ENCODE results near the gene DR1. TPM values are rescaled to one million over a fixed set of nuclear protein-coding genes. Genes with fewer than 3 reads are reported as not detected.
A peak's percentile ranks its signal among the peaks of the same experiment; 100 is the strongest.

The DR1 gene
- polyA plus RNA-seq (ENCODE audit: insufficient read length), result 64.0 TPM

GRCh38 chr1:93345633-93346420 lies at the start of gene DR1:
Gene DR1 (plus strand): TSS chr1:93345907. CDS start chr1:93346646, 739 bp downstream.
- peak; percentile 94 for DNase-seq

GRCh38 chr1:93296555-93297154 lies 49.1 kb upstream of the DR1 start:
- no peak for DNase-seq

- no peak for DNase-seq
These were observed 44.6 kb upstream of the DR1 start for GRCh38 chr1:93301131-93301530.

GRCh38 chr1:93302078-93302477 lies 43.6 kb upstream of the DR1 start:
- DNase-seq, result no peak

GRCh38 chr1:93304716-93305138 lies 41.0 kb upstream of the DR1 start:
- DNase-seq, result peak; percentile 53

- DNase-seq, result no peak
These were observed 38.8 kb upstream of the DR1 start for GRCh38 chr1:93306920-93307319.

- no peak for DNase-seq
These were observed 32.7 kb upstream of the DR1 start for GRCh38 chr1:93313026-93313425.

GRCh38 chr1:93317207-93317606 lies 28.5 kb upstream of the DR1 start:
- peak; percentile 34 for DNase-seq

GRCh38 chr1:93317943-93318342 lies 27.8 kb upstream of the DR1 start:
- no peak for DNase-seq

GRCh38 chr1:93321720-93322119 lies 24.0 kb upstream of the DR1 start:
- no peak for DNase-seq

GRCh38 chr1:93322349-93322748 lies 23.4 kb upstream of the DR1 start:
- DNase-seq, result no peak

- DNase-seq, result no peak
These were observed 22.4 kb upstream of the DR1 start for GRCh38 chr1:93323185-93323820.

GRCh38 chr1:93324486-93325464 lies 20.9 kb upstream of the DR1 start:
- no peak for DNase-seq

- DNase-seq, result no peak
These were observed 16.6 kb upstream of the DR1 start for GRCh38 chr1:93328809-93329760.

- DNase-seq, result no peak
These were observed 15.5 kb upstream of the DR1 start for GRCh38 chr1:93330196-93330595.

- no peak for DNase-seq
These were observed 15.1 kb upstream of the DR1 start for GRCh38 chr1:93330617-93331016.

GRCh38 chr1:93331412-93331811 lies 14.3 kb upstream of the DR1 start:
- no peak for DNase-seq

GRCh38 chr1:93332368-93332767 lies 13.3 kb upstream of the DR1 start:
- DNase-seq, result no peak

GRCh38 chr1:93338387-93339146 lies 7.1 kb upstream of the DR1 start:
- DNase-seq, result no peak

GRCh38 chr1:93339171-93339697 lies 6.5 kb upstream of the DR1 start:
- no peak for DNase-seq

All from hindlimb muscle (tissue), 1 donor.